ENCODE measurements around the gene RDH8.

The RDH8 gene, protein sequence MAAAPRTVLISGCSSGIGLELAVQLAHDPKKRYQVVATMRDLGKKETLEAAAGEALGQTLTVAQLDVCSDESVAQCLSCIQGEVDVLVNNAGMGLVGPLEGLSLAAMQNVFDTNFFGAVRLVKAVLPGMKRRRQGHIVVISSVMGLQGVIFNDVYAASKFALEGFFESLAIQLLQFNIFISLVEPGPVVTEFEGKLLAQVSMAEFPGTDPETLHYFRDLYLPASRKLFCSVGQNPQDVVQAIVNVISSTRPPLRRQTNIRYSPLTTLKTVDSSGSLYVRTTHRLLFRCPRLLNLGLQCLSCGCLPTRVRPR

DNA sequence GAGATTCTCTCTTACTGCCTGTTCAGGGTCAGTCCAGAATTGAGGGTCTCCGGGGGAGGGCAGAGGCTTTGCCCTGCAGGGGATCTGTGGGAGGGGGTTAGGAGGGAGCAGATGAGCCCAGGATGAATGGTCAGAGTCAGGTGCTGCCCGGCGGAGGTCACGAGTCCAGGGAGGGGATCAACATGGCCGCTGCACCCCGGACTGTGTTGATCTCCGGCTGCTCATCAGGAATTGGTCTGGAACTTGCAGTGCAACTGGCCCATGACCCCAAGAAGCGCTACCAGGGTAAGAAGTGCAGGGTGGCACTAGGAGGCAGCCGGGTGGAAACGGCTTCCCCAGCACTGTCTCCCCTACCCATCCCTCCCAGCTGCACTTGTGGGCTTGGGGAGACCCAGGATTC, at the start of gene RDH8:
RDH8 (plus strand) TSS at position 168 of the 400 bp plus-strand sequence; CDS start at position 183, 15 bp downstream.
- no peak for DNase-seq (ENCODE audit: low read depth in 2 of 2)

DNA sequence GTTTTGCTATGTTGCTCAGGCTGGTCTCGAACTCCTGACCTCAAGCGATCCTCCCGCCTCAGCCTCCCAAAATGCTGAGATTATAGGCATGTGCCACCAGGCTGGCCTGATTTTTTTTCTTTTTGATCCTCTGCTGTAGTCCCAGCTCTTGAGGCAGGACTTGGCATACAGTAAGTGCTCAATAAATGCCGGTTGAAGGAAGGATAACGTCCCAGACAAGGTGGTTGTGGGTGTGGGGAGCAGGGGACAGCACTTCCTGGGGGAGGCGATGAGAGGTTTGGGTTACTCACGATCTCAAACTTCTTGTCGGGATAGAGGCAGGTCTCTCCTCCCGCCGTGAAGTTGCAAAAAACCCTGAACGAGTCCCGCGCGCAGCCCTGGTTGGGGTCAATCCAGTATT, 47.3 kb upstream of the RDH8 start:
- DNase-seq (ENCODE audit: low read depth in 2 of 2), result no peak

DNA sequence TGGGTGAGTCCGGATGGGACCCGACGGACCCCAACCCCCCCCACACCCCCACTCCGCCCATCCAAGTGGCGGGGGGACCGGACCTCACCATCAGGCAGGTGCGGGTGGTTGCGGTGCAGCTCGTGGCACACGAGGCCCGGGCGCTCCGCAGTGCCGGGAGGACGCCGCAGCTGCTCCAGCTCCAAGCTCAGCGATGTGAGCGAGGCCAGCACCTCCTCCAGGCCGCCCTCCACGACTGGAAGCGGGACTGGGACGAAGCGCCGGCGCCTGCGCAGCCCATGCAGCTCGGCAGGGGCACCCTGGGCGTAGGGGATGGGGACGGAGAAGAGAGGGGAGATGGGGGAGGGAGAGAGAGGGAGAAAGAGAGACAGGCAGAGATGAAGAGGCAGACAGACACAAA, 46.8 kb upstream of the RDH8 start:
- DNase-seq (ENCODE audit: low read depth in 2 of 2), result no peak

DNA sequence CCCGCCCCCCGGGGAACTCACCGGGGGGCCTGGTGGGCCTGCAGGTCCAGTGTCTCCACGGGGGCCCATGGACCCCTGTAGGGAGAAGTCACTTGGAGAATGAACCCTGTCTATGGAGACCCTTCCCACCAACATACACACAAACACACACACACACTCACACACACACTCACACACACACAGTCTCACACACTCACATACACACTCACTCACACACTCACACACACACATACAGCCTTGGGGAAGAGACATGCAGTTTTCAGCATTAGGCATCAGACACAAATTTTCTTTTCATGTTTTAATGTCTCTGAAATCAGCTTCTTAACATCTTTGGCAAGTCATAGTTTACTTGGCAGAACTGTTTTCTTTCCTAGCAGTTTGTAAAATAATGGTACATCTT, 46.0 kb upstream of the RDH8 start:
- DNase-seq (ENCODE audit: low read depth in 2 of 2), result no peak

DNA sequence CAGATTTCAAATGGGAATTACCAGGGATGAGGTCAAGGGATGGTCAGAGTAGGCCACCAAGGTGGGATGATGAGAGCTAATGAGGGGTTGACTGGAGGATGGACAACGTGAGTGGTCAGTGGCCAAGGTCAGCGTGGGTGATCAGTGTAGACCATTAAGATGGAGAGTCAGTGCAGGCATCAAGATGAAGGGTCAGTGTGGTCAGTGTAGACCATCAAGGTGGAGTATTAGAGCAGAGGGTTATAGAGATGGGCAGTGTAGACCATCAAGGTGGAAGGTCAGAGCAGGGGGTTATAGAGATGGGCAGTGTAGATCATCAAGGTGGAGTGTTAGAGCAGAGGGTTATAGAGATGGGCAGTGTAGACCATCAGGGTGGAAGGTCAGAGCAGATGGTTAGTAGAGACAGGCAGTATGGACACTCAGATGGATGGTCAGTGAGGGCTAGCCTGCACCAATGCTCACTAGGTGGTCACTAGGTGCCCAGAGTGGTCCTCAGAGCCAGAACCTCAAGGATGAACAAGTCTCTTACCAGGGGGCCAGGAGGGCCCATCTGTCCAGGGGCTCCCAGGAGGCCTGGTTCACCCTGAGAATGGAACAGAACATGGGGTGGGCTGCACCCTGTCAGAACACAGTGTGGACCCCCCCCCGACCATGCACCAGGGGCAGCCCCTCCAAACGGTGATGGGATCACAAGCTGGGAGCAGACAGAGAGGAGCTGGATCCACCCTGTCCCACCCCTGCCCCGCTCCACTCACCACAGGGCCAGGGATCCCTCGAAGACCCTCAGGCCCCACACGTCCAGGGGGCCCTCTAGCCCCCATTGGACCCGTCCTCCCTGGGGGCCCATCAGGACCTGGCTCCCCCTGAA, 44.2 kb upstream of the RDH8 start:
- no peak for DNase-seq (ENCODE audit: low read depth in 2 of 2)

DNA sequence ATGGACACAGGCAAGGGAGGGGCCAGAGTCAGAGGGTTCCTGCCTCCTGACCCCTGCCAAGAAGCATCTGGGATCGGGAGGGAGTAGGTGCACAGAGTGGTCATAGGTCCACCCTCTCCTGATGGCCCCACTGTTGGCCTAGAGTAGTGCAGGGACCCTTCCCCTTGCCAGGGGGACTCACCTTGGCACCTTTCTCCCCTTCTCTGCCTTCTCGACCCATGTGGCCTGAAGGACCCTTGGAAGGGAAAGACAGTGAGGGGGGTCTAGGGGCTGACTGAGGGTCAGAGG, 43.7 kb upstream of the RDH8 start:
- DNase-seq (ENCODE audit: low read depth in 2 of 2), result no peak

DNA sequence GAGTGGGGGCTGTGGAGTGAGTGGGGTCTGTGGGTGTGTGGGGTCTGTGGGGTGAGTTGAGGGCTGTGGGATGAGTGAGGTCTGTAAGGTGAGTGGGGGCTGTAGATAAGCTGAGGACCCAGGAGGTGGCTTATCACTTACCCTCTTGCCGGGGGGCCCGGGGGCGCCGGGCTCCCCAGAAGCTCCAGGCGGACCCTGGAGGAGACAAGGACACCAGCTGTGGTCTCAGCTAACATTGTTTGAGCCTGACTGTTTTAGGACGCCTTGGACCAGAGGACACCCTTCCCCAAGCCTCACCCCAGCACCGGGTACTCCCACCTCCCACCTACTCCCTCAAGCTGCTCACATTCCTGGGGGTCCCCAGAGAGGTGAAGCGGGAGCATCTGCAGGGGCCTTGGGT, 42.8 kb upstream of the RDH8 start:
- no peak for DNase-seq (ENCODE audit: low read depth in 2 of 2)

DNA sequence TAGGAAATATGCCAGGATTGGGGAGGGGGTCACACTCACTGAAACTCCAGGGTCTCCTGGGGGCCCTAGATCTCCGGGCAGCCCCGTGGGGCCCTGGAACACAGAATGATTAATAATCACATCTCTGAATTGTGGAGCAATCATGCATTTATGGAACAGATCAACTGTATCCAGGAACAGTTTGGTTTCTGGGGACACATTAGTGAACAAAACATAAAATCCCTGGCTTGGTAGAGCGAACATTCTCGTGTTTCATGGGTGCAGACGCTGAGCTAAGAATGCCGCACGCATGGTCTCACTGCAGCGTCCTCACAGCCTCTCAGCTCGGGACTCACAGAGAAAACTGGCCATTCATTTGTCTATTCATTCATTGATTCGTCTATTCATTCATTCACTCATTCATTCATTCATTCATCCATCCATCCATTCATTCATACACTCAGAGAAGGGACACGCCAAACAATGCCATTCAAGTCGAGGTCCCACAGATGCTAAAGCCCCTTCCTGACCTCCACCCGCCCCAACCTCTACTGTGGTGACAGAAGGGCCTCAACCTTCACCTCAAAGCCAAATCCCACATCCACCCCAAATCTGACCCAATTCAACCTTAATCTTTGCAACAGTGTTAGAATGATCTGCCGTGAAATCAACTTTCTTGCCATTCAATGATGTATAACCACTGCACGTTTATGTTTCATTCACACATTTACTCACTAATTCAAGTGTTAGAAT, 42.0 kb upstream of the RDH8 start:
- DNase-seq (ENCODE audit: low read depth in 2 of 2), result no peak

DNA sequence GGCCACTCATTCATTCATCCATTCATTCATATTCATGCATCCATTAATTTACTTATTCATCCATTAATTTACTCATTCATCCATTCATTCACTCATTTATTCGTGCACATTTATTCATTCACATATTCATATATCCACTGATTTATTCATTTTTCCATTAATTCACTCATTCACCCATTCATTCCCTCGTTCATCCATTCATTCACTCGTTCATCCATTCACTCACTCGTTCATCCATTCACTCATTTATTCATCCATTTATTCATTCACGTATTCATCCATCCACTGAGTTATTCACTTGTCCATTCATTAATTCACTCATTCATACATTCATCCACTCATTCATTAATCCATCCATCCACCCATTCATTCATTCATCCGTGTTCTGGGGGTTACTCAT, 41.2 kb upstream of the RDH8 start:
- DNase-seq (ENCODE audit: low read depth in 2 of 2), result no peak

DNA sequence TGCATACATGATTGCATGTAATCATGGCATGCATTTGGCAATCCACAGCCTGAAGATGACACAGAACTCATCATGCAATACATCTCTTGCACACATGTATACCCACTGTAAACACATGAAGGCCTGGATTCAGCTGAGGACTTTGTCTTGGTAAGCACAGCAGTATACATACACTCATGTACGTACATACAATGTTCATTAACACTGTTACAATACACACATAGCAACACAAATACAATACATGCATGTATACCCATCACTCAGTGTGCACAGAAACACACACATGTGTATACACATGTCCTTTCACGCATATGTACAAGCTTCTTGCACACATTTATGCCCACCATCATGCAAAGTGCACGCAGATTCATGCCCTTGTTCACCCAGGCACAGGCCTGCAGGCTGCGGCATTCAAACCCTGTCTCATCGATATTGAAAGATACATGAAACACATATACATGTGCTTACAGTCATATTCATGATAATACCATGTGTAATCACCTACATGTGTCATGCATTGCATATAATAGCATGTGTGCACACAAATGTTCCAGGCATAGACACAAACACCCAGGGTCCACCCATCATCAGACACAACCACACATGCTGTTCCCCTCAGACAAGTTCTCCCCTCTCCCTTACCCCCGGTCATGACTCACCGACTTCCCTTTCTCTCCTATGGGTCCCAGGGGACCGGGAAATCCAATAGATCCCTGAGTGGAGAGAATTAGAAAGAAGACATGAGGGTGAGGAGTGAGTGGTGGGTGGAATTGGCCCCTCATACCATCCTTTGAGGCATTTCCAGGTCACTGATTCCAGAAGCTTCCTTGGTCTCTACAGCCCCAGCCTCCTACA, 31.6 kb upstream of the RDH8 start:
- no peak for DNase-seq (ENCODE audit: low read depth in 2 of 2)

DNA sequence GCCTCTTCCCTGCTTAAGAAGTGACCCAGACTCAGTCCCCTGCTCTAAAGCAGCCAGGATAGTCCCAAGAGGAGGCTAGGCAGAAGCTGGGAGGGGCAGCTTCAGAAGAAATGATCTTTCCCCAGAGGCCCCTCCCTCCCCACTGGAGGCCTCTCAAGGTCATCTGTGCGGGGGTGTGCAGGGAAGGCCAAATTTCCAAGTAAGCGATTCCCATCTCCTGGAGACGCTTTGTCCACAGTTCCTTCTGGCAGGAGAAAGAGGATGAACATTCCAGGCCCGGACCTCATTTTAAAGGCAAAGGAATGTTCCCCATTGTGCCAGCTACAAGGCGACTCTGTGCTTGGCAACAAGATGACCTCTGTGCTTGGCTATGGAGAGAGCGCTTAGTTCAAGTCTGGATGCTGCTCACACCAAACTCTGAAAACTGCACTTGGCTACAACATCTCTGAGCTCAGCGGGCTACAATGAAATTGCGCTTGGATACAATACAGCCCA, 26.4 kb upstream of the RDH8 start:
- no peak for DNase-seq (ENCODE audit: low read depth in 2 of 2)

DNA sequence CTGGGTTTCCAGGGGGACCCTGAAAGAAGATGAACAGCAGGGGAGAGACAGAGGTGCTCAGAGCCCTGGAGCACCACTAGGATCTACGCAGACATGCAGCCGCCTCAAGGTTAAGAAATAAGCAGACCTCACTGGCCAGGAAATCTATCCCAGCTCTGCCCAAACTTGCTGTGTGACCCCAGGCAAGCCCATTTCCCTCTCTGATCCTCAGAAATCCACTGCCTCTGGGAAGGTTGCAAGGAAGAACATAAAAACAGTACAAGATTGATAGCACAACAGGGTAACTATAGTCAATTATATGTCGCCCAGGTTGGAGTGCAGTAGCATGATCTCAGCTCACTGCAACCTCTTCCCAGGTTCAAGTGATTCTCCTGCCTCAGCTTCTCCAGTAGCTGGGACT, 23.8 kb upstream of the RDH8 start:
- DNase-seq (ENCODE audit: low read depth in 2 of 2), result no peak

DNA sequence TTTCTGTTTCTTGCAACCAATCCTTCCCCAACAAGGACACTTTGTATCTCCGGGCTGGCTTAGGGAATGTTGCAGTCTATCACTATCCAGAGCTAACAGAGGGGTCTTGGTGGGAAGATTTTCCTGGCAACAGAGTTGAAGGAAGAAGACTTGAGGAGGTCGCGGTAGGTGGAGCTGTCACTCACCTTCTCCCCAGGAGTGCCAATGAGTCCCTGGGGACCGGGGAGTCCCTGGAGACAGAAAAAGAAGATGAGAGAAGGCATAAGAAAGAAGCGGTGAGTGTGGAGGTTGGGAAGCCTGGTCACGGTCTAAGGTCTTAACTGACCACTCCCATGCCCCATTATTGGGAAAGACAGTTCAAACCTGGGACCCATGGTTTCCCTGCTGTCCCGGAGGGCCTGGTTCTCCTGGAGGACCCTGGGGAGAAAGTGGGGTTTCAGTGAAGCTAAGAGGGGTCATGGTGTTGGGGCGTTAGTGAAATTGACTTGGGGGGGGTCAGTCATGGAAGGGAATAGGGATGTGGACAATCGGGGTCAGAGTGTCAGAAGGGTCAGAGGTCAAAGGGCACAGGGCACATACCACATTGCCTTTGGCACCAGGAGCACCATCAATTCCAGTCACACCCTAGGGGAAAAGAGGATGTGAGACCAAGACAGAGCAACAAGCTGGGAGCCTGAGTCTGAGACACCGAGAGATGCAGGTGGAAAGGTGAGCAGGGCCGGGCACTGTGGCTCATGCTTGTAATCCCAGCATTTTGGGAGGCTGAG, 21.7 kb upstream of the RDH8 start:
- no peak for DNase-seq (ENCODE audit: low read depth in 2 of 2)

DNA sequence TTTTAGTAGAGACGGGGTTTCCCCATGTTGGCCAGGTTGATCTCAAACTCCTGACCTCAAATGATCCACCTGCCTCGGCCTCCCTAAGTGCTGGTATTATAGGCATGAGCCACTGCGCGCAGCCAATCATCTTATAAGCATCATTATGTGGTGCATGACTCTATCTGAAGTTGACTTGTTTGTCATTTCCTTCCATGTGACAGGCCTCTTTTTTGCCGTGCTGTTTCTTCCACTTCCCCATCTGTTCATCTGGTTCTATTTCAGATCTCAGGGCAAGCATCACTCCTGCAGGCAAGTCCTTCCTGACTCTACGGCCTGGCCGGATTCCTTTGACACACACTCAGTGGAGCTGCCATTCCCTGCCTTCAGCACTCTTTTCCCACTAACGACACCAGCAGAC, 18.2 kb upstream of the RDH8 start:
- no peak for DNase-seq (ENCODE audit: low read depth in 2 of 2)

DNA sequence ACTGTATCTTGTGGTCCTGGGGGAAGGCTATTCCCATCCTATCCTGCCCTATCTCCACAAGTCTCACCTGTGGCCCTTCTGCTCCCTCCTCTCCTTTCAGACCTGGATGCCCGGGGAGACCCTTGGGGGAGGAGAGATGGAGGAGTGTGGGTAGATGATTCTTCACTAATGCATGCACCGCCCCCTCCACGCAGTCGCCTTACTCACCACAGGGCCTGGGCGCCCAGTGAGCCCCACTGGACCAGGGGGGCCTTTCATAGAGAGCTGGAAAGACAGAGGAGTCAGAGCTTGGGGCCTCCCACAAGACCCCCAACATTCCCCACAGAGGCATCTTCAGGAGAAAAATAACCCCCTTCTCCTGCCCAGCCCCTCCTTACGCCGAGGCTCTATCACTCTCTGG, 17.3 kb upstream of the RDH8 start:
- DNase-seq (ENCODE audit: low read depth in 2 of 2), result no peak

DNA sequence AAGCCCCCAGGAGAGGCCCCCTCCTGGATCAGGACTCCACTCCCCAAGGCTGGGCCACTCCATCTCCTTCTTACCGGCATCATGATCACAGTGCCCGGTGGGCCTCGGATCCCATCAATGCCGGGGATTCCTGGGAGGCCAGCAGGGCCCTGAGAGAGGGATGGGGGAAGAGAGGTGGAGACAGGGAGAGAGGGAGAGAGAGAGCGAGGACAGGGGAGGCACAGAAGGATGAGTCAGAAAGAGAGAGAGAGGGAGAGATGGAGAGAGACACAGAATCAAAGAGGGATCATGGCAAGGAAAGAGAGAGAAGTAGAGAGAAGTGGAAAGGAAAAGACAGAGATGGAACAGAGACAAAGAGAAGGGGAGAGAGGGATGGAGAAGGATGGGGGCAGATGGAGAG, 16.7 kb upstream of the RDH8 start:
- no peak for DNase-seq (ENCODE audit: low read depth in 2 of 2)

DNA sequence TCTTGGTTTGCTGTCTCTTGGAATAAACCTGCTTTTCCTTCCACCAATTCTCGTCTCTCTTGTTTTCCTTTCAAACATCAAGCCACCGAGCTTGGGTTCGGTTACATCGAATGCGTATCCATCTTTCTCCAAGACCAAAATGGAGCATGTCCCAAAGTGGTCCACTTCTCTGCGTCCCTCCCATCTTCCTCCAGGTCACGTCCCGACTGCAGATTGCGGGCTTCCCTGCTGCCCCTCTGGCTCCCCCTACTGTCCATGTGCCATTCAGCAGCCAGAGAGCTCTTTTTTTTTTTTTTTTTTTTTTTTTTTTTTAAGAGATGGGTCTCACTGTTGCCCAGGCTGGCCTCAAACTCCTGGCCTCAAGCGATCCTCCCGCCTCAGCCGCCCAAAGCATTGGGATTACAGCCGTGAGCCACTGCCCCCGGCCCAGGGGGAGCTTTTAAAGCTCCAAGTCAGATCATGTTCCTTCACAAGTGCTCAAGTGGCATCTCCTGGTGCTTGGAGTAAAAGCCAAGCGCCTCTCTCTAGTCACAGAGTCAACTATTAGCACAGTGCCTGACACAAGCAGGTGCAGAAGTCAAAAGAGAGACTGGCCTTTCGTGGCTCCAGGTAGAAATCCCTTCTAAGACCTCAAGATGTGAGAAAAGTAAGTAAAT, 13.0 kb upstream of the RDH8 start:
- DNase-seq (ENCODE audit: low read depth in 2 of 2), result peak; percentile 24 to 63

DNA sequence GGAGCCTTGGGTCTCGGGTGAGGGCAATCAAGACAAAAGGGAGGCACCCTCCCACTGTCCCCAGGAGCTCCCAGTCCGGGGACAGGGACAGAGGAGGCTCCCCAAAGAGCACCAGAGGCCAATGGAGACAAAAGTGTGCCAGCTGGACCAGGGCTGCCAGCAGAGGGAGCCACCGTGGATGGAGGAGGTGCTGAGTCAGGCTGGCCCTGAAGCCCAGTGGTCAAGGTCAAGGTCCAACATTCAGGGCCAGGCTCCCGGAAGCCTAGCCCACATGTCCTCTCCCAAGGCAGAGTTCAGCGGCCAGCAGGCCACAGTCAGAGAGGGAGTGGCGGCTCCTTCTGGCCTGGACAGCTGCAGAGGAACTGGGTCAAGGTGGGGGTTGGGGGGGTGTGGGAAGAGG, 11.4 kb upstream of the RDH8 start:
- DNase-seq (ENCODE audit: low read depth in 2 of 2), result peak in 1 of 2 donors; percentile 12

DNA sequence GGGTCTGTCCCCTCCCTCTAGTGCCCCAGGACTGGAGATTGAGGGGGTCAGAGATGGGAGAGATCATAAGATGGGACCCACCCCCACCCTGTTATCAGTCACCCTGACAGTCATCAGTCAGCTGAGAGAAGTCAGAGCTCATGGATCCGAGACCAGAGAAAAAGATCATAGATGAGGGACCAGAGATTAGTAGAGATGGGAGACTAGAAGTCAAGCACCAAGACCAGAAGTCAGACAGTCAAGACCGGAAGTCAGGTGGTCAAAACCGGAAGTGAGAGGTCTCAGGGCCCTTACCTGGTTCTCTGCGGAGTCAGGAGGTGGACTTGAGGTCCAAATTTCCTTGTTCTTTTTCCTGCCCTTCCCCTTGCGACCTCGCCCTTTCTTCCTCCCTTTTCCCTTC, 10.0 kb upstream of the RDH8 start:
- DNase-seq (ENCODE audit: low read depth in 2 of 2), result no peak

DNA sequence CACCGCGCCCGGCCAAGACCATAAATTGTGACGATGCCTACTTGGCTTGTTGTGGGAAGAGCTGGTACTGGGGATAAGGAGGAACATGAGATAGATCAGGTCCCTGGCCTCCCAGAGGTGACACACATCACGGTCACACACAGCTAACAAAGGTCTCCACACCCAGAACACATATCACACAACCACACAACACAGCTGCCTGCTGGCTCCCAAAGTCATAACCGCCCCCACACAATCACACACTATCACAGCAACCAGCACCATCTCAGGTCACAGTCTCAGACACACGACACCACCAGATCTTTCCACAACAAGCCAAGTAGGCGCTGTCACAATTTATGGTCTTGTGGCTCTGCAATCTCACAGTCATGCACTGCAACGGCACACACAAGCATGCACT, 8.7 kb upstream of the RDH8 start:
- DNase-seq (ENCODE audit: low read depth in 2 of 2), result no peak

All from stimulated activated CD4-positive, alpha-beta T cell treated with anti-CD3 and anti-CD28 coated beads, Interleukin-15, amount 100 ng/mL, for 48 hours (primary cell).